ENCODE data around the gene TMEM150B. TPM values are rescaled to one million over a fixed set of nuclear protein-coding genes. Genes with fewer than 3 reads are reported as not detected.

TMEM150B gene
- total and polyA plus RNA-seq, 2 donors (not counting 3 experiments of a cell fraction or from before 2014, with no cell fraction given): not detected

- POLR2A ChIA-PET: no interaction called here
- Histone ChIP-seq H3K79me2 (ENCODE audit: control insufficient read depth, insufficient read depth, low read length) (no peaks in the 10 kb centered on the region), H3K4me3 (replicated peaks in 1 of 3; ENCODE audit: insufficient read depth in 1 of 3, low read depth in 1 of 3, low read length in 3 of 3) (no peak overlapping the region), H3K4me1 (ENCODE audit: control insufficient read depth, extremely low read depth, insufficient read depth, low read length) (no peaks in the 10 kb centered on the region), H3K4me2 (ENCODE audit: insufficient read depth, low read length) (no peak overlapping the region), H3K36me3 (ENCODE audit: control insufficient read depth in 2 of 2, extremely low read depth in 1 of 2, insufficient read depth in 2 of 2, low read length in 2 of 2) (no peaks in the 10 kb centered on the region), H3K27ac (ENCODE audit: insufficient read depth, low read depth, low read length) (no peak overlapping the region), H4K20me1 (replicated peaks; ENCODE audit: control insufficient read depth, extremely low read depth, insufficient read depth, low read length) (no peaks in the 10 kb centered on the region), H3K9me1 (replicated peaks; ENCODE audit: control insufficient read depth, extremely low read depth, insufficient read depth, low read length) (no peaks in the 10 kb centered on the region), H3K27me3 (ENCODE audit: control insufficient read depth in 2 of 2, insufficient read depth in 2 of 2, low read length in 2 of 2) (no peaks in the 10 kb centered on the region), H3K9me3 (replicated peaks; ENCODE audit: control insufficient read depth, insufficient read depth, low read length) (no peaks in the 10 kb centered on the region), H2AFZ (ENCODE audit: low read depth, low read length) (no peak overlapping the region), H3K9ac (replicated peaks; ENCODE audit: extremely low read depth, insufficient read depth, low read length) (no peak overlapping the region)
- dilution Hi-C loops (cut with MboI; ENCODE audit: extremely low pct_ligation_motif_present, low sequenced_read_pairs) (no loop called here), intact Hi-C loops (cut with micrococcal nuclease) (no loop called here)
- BruUV-seq (replicated peaks): no TSS peak
- CTCF ChIA-PET: interaction anchor here (2.8 kb wide), 1 partner anchor 11 kb away, joined by 18 read pairs; no protein-coding TSS in a partner anchor
- no peak for DNase-seq (ENCODE audit: low read depth, low spot score)
- no peak for FAIRE-seq
- no peak for TF ChIP-seq CTCF (IDR thresholded peaks at IDR 0.05; ENCODE audit: extremely low read depth in 1 of 2, insufficient read depth in 1 of 2, low read depth in 1 of 2, low read length in 2 of 2)
- TF ChIP-seq MAX (IDR thresholded peaks at IDR 0.05; ENCODE audit: insufficient read depth, insufficient read length): no peak
- TF ChIP-seq MYC (IDR thresholded peaks at IDR 0.05; ENCODE audit: low read depth, low read length): no peak
- TF ChIP-seq POLR2A (IDR thresholded peaks at IDR 0.05; ENCODE audit: low read depth, low read length): no peak
- no peak for TF ChIP-seq EZH2 (IDR thresholded peaks at IDR 0.05; ENCODE audit: borderline replicate concordance, low read depth, low read length, severe bottlenecking)
- no peak for TF ChIP-seq GATA2 (IDR thresholded peaks at IDR 0.05; ENCODE audit: insufficient read depth, insufficient read length, low read depth, low read length)
- TF ChIP-seq FOS (IDR thresholded peaks at IDR 0.05; ENCODE audit: borderline replicate concordance, insufficient read depth, low read length): no peak
- TF ChIP-seq POLR2AphosphoS5 (IDR thresholded peaks at IDR 0.05; ENCODE audit: insufficient read depth, low read depth, low read length): no peak
- no peak for TF ChIP-seq JUN (IDR thresholded peaks at IDR 0.05; ENCODE audit: borderline replicate concordance, insufficient read depth, insufficient read length, low read depth)
Measured at GRCh38 chr19:55312621-55313512, 12.3 kb downstream of the TMEM150B start.
